Duodenal mucosa (tissue), 2 donors: ENCODE data around the gene SYT12.
A peak's percentile ranks its signal among the peaks of the same experiment; 100 is the strongest.
"Not testable (repeated sequence)": the region's sequence is repeated elsewhere in the genome, so short reads cannot be mapped to it uniquely, and the experiment has no call there.

Source experiments
- H3K27ac ChIP-seq: one replicate; pipeline ENCODE4 v1.7.0; 2013; ENCODE audit warnings: low read depth, low read length
- H3K27me3 ChIP-seq, 2 donors: one replicate each; pipeline ENCODE4 v1.7.0; 2013; ENCODE audit warnings: low read length in 2 of 2, control low read depth in 1 of 2; ENCODE audit not compliant: insufficient read depth in 2 of 2, control insufficient read depth in 1 of 2
- H3K36me3 ChIP-seq, 2 donors: one replicate each; pipeline ENCODE4 v1.7.0; 2013; ENCODE audit warnings: low read length in 2 of 2, control low read depth in 1 of 2; ENCODE audit not compliant: insufficient read depth in 2 of 2, control insufficient read depth in 1 of 2
- H3K4me1 ChIP-seq, 2 donors: one replicate each; pipeline ENCODE4 v1.7.0; 2013; ENCODE audit warnings: low read length in 2 of 2, control low read depth in 1 of 2; ENCODE audit not compliant: insufficient read depth in 2 of 2, control insufficient read depth in 1 of 2
- H3K4me3 ChIP-seq, 2 donors: one replicate each; pipeline ENCODE4 v1.7.0; 2013; ENCODE audit warnings: low read length in 2 of 2, low read depth in 1 of 2
- H3K9ac ChIP-seq, 2 donors: one replicate each; pipeline ENCODE4 v1.7.0; 2013; ENCODE audit warnings: low read length in 2 of 2, low read depth in 1 of 2
- H3K9me3 ChIP-seq, 2 donors: one replicate each; pipeline ENCODE4 v1.7.0; 2013; ENCODE audit warnings: low read length in 2 of 2, control low read depth in 1 of 2; ENCODE audit not compliant: control insufficient read depth in 1 of 2

Gene SYT12

GRCh38 chr11:66979336-66979980, 43.5 kb upstream of the SYT12 start:
- Histone ChIP-seq H3K4me3 (no peak overlapping the region), H3K27ac (no peak overlapping the region), H3K9me3 (peaks cover 0 to 5% of the 10 kb centered on the region in 2 donors), H3K4me1 (peaks cover 16 to 21% of the 10 kb centered on the region in 2 donors), H3K9ac (no peak overlapping the region), H3K27me3 (no peaks in the 10 kb centered on the region), H3K36me3 (no peaks in the 10 kb centered on the region)

GRCh38 chr11:66981976-66982578, 40.9 kb upstream of the SYT12 start:
- Histone ChIP-seq H3K36me3 (no peaks in the 10 kb centered on the region), H3K27ac (no peak overlapping the region), H3K4me1 (peaks cover 16 to 21% of the 10 kb centered on the region in 2 donors), H3K9me3 (peaks cover 0 to 5% of the 10 kb centered on the region in 2 donors), H3K4me3 (no peak overlapping the region), H3K27me3 (no peaks in the 10 kb centered on the region), H3K9ac (no peak overlapping the region)

- H3K9me3 ChIP-seq: peaks cover 0 to 5% of the 10 kb centered on the region in 2 donors
- H3K27ac ChIP-seq: no peak overlapping the region
- peak overlapping the region in 1 of 2 donors; percentile 1 for H3K4me3 ChIP-seq
- H3K9ac ChIP-seq: no peak overlapping the region
- no peaks in the 10 kb centered on the region for H3K36me3 ChIP-seq
- no peaks in the 10 kb centered on the region for H3K27me3 ChIP-seq
- peaks cover 16 to 21% of the 10 kb centered on the region in 2 donors for H3K4me1 ChIP-seq
Measured at GRCh38 chr11:66983275-66983924, 39.5 kb upstream of the SYT12 start.

- H3K4me1 ChIP-seq: peaks cover 16 to 21% of the 10 kb centered on the region in 2 donors
- no peaks in the 10 kb centered on the region for H3K27me3 ChIP-seq
- H3K9ac ChIP-seq: no peak overlapping the region
- H3K36me3 ChIP-seq: no peaks in the 10 kb centered on the region
- H3K4me3 ChIP-seq: no peak overlapping the region
- no peaks in the 10 kb centered on the region for H3K9me3 ChIP-seq
- no peak overlapping the region for H3K27ac ChIP-seq
Measured at GRCh38 chr11:66985508-66986177, 37.3 kb upstream of the SYT12 start.

GRCh38 chr11:66986178-66986545, 36.8 kb upstream of the SYT12 start:
- Histone ChIP-seq H3K9me3 (no peaks in the 10 kb centered on the region), H3K9ac (no peak overlapping the region), H3K4me3 (no peak overlapping the region), H3K27ac (no peak overlapping the region), H3K27me3 (no peaks in the 10 kb centered on the region), H3K4me1 (peaks cover 16 to 21% of the 10 kb centered on the region in 2 donors), H3K36me3 (no peaks in the 10 kb centered on the region)

GRCh38 chr11:66987158-66987620, 35.7 kb upstream of the SYT12 start:
- H3K9ac ChIP-seq: no peak overlapping the region
- no peaks in the 10 kb centered on the region for H3K9me3 ChIP-seq
- no peak overlapping the region for H3K4me3 ChIP-seq
- no peak overlapping the region for H3K27ac ChIP-seq
- peaks cover 12 to 13% of the 10 kb centered on the region in 2 donors for H3K4me1 ChIP-seq
- H3K36me3 ChIP-seq: no peaks in the 10 kb centered on the region
- H3K27me3 ChIP-seq: no peaks in the 10 kb centered on the region

- Histone ChIP-seq H3K9me3 (no peaks in the 10 kb centered on the region), H3K27ac (no peak overlapping the region), H3K4me3 (no peak overlapping the region), H3K36me3 (no peaks in the 10 kb centered on the region), H3K4me1 (peaks cover 10 to 11% of the 10 kb centered on the region in 2 donors), H3K27me3 (no peaks in the 10 kb centered on the region), H3K9ac (no peak overlapping the region)
Measured at GRCh38 chr11:66987924-66988637, 34.9 kb upstream of the SYT12 start.

DNA sequence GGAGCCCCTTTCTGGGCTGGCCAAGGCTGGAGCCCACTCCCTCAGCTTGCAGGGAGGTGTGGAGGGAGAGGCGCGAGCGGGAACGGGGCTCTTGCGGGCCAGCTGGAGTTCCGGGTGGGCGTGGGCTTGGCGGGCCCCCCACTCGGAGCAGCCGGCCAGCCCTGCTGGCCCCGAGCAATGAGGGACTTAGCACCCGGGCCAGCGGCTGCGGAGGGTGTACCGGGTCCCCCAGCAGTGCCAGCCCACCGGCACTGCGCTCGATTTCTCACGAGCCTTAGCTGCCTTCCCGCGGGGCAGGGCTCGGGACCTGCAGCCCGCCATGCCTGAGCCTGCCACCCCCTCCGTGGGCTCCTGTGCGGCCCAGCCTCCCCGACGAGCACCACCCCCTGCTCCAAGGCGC, 34.2 kb upstream of the SYT12 start:
- not testable (repeated sequence) for H3K27me3 ChIP-seq, H3K27ac ChIP-seq, H3K4me3 ChIP-seq, H3K4me1 ChIP-seq, H3K36me3 ChIP-seq, H3K9me3 ChIP-seq, H3K9ac ChIP-seq

- not testable (repeated sequence) for H3K9ac ChIP-seq, H3K4me3 ChIP-seq, H3K36me3 ChIP-seq, H3K27ac ChIP-seq, H3K4me1 ChIP-seq, H3K27me3 ChIP-seq, H3K9me3 ChIP-seq
Measured at GRCh38 chr11:66989360-66989759, 33.6 kb upstream of the SYT12 start.
